HG03095 (cell line): ENCODE measurements around the gene RNASE8.

Experiments used
- ATAC-seq: cut with Tn5 transposase; IDR thresholded peaks from one replicate; pipeline ENCODE4 v1.9.1; 2021; ENCODE audit warnings: moderate library complexity; ENCODE audit not compliant: unreplicated experiment

The RNASE8 gene

GRCh38 chr14:21071225-21072030 is 13.8 kb downstream of the RNASE8 start:
- peak; percentile 66 for ATAC-seq

- no peak for ATAC-seq
These were observed 14.4 kb downstream of the RNASE8 start for GRCh38 chr14:21072031-21072473.

GRCh38 chr14:21072781-21073339 is 15.2 kb downstream of the RNASE8 start:
- no peak for ATAC-seq

GRCh38 chr14:21073921-21074320 is 16.3 kb downstream of the RNASE8 start:
- ATAC-seq: no peak

GRCh38 chr14:21074398-21075272 is 17.0 kb downstream of the RNASE8 start:
- ATAC-seq: no peak

- no peak for ATAC-seq
These were observed 18.3 kb downstream of the RNASE8 start for GRCh38 chr14:21075719-21076437.

GRCh38 chr14:21077672-21078071 is 20.1 kb downstream of the RNASE8 start:
- no peak for ATAC-seq

GRCh38 chr14:21078287-21078686 is 20.7 kb downstream of the RNASE8 start:
- ATAC-seq: no peak

- no peak for ATAC-seq
These were observed 21.1 kb downstream of the RNASE8 start for GRCh38 chr14:21078726-21079125.

- ATAC-seq: no peak
These were observed 24.0 kb downstream of the RNASE8 start for GRCh38 chr14:21081521-21082142.

- ATAC-seq: no peak
These were observed 26.1 kb downstream of the RNASE8 start for GRCh38 chr14:21083565-21084325.

GRCh38 chr14:21084396-21084795 is 26.8 kb downstream of the RNASE8 start:
- no peak for ATAC-seq

GRCh38 chr14:21084998-21085853 is 27.6 kb downstream of the RNASE8 start:
- no peak for ATAC-seq

- no peak for ATAC-seq
These were observed 29.3 kb downstream of the RNASE8 start for GRCh38 chr14:21086908-21087293.

- ATAC-seq: no peak
These were observed 29.9 kb downstream of the RNASE8 start for GRCh38 chr14:21087294-21088091.

GRCh38 chr14:21088687-21089086 is 31.1 kb downstream of the RNASE8 start:
- no peak for ATAC-seq

GRCh38 chr14:21089271-21089670 is 31.6 kb downstream of the RNASE8 start:
- ATAC-seq: no peak

- no peak for ATAC-seq
These were observed 32.2 kb downstream of the RNASE8 start for GRCh38 chr14:21089877-21090193.
